Measurements from ENCODE around the gene RAD51B. TPM values are rescaled to one million over a fixed set of nuclear protein-coding genes. Genes with fewer than 3 reads are reported as not detected.
A peak's percentile ranks its signal among the peaks of the same experiment; 100 is the strongest.

The RAD51B gene
- total and polyA plus RNA-seq, 2 experiments from 2014 or later, result 10.1 to 18.0 TPM

DNA sequence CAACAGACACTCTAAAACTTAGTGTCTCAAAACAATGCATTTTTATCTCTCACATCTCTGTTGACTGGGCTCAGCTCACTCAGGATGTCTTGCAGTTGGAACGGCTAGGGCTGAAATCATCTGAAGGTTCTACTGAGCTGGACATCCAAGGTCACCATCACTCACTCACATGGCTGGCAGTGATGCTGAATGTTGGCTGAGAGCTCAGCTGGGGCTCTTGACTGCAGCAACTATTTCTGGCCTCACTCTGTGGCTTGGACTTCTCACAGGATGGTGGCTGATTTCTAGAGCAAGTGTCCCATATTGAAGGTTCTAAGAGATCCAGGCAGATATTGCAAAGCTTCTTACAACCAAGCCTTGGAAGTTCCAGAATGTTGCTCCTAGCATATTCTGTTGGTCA is 806.8 kb downstream of the RAD51B start:
- 70% methylated on average over 1 of the region's 1 CpG for WGBS (ENCODE audit: low lambda C conversion rate, missing lambda C conversion rate)
- DNase-seq (ENCODE audit: low spot score), result no peak

DNA sequence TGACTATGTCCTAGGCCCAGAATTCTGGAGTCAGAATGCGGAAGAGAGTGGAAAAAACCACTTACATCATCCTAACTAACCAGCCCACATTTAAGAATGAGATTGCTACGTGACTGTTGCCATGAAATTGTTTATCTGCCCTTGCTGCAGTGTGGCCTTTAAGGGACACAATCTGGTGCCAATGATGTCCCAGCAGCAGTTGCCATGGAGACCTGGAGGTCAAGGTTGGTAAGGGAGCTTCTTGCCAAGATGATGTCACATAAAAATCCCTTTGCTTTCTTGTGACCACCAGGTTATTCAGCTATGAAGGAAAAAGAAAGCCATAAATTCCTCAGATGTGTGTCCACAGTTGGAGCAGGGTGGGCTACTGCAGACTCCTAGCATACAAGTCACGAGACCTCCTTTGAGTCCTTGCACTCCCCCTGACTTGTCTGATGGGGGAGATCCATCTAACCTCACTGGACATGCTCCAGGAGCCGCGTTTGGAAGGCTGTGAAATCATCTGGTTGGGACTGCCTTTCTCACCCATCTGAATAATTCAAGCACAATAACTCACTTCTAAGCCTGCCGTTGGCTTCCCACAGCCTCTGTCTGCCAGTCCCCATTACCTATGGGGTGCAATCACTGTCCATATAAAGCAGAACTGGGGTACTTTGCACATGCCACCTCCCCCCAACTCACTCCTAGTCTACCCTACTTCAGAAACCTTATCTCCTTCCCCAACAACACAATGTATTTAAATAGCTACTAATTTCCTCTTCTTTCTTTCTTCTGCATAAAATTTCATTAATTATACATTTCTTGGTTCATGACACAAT is 807.7 kb downstream of the RAD51B start:
- H3K36me3 ChIP-seq (replicated peaks; ENCODE audit: insufficient read depth, low read depth), result no peaks in the 10 kb centered on the region
- 77% methylated on average over 6 of the region's 6 CpGs for WGBS (ENCODE audit: low lambda C conversion rate, missing lambda C conversion rate)
- H3K27me3 ChIP-seq, result no peaks in the 10 kb centered on the region
- no peak overlapping the region for H3K4me3 ChIP-seq
- H3K4me1 ChIP-seq (ENCODE audit: insufficient read depth), result peaks cover 30% of the 10 kb centered on the region
- peak overlapping the region; percentile 97 for H3K27ac ChIP-seq
- H3K9me2 ChIP-seq (replicated peaks; ENCODE audit: insufficient read depth), result no peaks in the 10 kb centered on the region
- peak overlapping the region; percentile 76 for H3K4me2 ChIP-seq
- TF ChIP-seq EZH2 (IDR thresholded peaks at IDR 0.05; ENCODE audit: borderline replicate concordance), result no peak
- H3K9me3 ChIP-seq (ENCODE audit: low read depth), result no peaks in the 10 kb centered on the region
- no peaks in the 10 kb centered on the region for H3K79me2 ChIP-seq
- H2AFZ ChIP-seq, result no peak overlapping the region
- no peak for DNase-seq (ENCODE audit: low spot score)
- H4K20me1 ChIP-seq (ENCODE audit: insufficient read depth, poor library complexity, severe bottlenecking), result no peaks in the 10 kb centered on the region

More for the DNA sequence above, 806.8 kb downstream of the RAD51B start:
- no peak for TF ChIP-seq EZH2phosphoT487 (IDR thresholded peaks at IDR 0.05; ENCODE audit: low read depth, severe bottlenecking, unreplicated experiment)
- TF ChIP-seq EZH2 (IDR thresholded peaks at IDR 0.05; ENCODE audit: borderline replicate concordance), result no peak
- TF ChIP-seq, protein P1, sequence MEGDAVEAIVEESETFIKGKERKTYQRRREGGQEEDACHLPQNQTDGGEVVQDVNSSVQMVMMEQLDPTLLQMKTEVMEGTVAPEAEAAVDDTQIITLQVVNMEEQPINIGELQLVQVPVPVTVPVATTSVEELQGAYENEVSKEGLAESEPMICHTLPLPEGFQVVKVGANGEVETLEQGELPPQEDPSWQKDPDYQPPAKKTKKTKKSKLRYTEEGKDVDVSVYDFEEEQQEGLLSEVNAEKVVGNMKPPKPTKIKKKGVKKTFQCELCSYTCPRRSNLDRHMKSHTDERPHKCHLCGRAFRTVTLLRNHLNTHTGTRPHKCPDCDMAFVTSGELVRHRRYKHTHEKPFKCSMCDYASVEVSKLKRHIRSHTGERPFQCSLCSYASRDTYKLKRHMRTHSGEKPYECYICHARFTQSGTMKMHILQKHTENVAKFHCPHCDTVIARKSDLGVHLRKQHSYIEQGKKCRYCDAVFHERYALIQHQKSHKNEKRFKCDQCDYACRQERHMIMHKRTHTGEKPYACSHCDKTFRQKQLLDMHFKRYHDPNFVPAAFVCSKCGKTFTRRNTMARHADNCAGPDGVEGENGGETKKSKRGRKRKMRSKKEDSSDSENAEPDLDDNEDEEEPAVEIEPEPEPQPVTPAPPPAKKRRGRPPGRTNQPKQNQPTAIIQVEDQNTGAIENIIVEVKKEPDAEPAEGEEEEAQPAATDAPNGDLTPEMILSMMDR (IDR thresholded peaks at IDR 0.05; ENCODE audit: poor library complexity), result no peak
- Histone ChIP-seq H3K27ac (peak overlapping the region; percentile 97), H3K9me3 (ENCODE audit: low read depth) (no peaks in the 10 kb centered on the region), H4K20me1 (ENCODE audit: insufficient read depth, poor library complexity, severe bottlenecking) (no peaks in the 10 kb centered on the region), H3K4me1 (ENCODE audit: insufficient read depth) (peaks cover 30% of the 10 kb centered on the region), H3K9me2 (replicated peaks; ENCODE audit: insufficient read depth) (no peaks in the 10 kb centered on the region), H3K4me2 (no peak overlapping the region), H3K79me2 (no peaks in the 10 kb centered on the region), H3K36me3 (replicated peaks; ENCODE audit: insufficient read depth, low read depth) (no peaks in the 10 kb centered on the region), H3K4me3 (no peak overlapping the region), H3K27me3 (no peaks in the 10 kb centered on the region), H2AFZ (no peak overlapping the region)

DNA sequence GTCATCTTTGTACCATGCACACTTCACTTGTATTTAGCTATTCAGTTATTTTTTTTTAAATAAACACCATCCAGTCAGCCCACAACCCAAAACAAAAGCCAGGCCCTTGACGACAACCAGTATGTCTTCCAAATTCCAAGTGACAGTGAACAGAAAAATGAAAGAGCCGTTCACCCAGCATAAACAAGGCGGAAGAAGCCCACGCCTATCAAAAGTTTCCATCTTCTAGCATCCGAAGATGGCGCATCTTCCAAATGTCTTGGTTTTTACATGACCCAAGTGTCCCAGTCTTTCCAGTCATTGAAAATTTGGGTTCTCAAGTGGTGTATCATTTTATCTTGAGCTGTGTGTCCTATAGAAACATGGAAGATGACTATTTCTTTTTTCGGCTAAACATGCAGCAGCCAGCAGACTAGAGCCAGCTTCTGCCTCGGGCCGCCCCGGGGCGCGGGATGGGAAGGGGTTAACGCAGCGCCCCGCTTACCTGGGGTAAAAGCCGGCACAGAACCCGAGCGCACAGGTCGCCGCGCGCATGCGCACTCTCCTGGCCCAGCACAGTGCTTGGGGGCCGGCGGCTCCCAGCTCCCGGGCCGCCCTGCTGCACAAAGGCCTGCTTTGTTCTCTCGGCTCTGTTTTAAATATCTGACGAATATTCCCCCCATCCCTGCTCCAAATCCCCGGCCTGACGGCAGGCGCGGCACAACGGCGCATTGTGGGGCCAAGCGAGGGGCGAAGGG is 808.5 kb downstream of the RAD51B start:
- no peaks in the 10 kb centered on the region for H4K20me1 ChIP-seq (ENCODE audit: insufficient read depth, poor library complexity, severe bottlenecking)
- no peaks in the 10 kb centered on the region for H3K36me3 ChIP-seq (replicated peaks; ENCODE audit: insufficient read depth, low read depth)
- peak overlapping the region; percentile 97 for H3K27ac ChIP-seq
- H3K4me2 ChIP-seq, result peak overlapping the region; percentile 76
- peak overlapping the region; percentile 58 for H2AFZ ChIP-seq
- no peaks in the 10 kb centered on the region for H3K79me2 ChIP-seq
- no peak overlapping the region for H3K4me3 ChIP-seq
- no peaks in the 10 kb centered on the region for H3K9me2 ChIP-seq (replicated peaks; ENCODE audit: insufficient read depth)
- no peaks in the 10 kb centered on the region for H3K9me3 ChIP-seq (ENCODE audit: low read depth)
- peaks cover 30% of the 10 kb centered on the region for H3K4me1 ChIP-seq (ENCODE audit: insufficient read depth)
- no peak for TF ChIP-seq EZH2phosphoT487 (IDR thresholded peaks at IDR 0.05; ENCODE audit: low read depth, severe bottlenecking, unreplicated experiment)
- TF ChIP-seq EZH2 (IDR thresholded peaks at IDR 0.05; ENCODE audit: borderline replicate concordance), result no peak
- TF ChIP-seq, protein P1 (IDR thresholded peaks at IDR 0.05; ENCODE audit: poor library complexity), result no peak
- no peaks in the 10 kb centered on the region for H3K27me3 ChIP-seq
- DNase-seq (ENCODE audit: low spot score), result peak; percentile 88
- WGBS (ENCODE audit: low lambda C conversion rate, missing lambda C conversion rate), result 21% methylated on average over 34 of the region's 37 CpGs

Measured in hepatocyte (in vitro differentiated cells).